Body of pancreas (tissue), 4 donors: ENCODE data around the gene CLIP2.

Experiments used
- POLR2A ChIP-seq, 3 donors: fragments of 450-650 bp; IDR thresholded peaks; one replicate each; pipeline ENCODE4 v1.6.1; 2016; ENCODE audit warnings: antibody characterized with exemption in 3 of 3, mild to moderate bottlenecking in 2 of 3
- TF ChIP-seq, protein P1 (sequence below), 7 experiments: fragments of 450-650 bp in 4 of 7; fragments of 200-600 bp in 3 of 7; sonication (generic) in 3 of 7; IDR thresholded peaks; one replicate each; pipeline ENCODE4 v1.5.1; 2016 to 2019; ENCODE audit warnings: antibody characterized with exemption in 7 of 7

DNA sequence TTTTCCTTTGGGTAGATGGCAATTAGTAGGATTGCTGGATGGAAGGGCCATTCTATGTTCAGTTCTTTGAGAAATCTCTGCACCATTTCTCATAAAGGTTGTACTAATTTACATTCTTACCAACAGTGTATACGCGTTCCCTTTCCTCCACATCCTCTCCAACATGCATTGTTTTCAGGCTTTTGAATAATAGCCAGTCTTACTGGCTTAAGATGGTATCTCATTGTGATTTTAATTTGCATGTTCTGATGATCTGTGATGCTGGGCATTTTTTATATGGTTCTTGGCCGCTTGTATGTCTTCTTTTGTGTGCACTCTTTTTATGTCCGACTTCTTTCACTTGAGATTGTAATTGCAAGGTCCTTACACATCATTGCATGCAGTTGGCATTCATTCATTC lies 11.7 kb downstream of the CLIP2 start:
- TF ChIP-seq, protein P1, sequence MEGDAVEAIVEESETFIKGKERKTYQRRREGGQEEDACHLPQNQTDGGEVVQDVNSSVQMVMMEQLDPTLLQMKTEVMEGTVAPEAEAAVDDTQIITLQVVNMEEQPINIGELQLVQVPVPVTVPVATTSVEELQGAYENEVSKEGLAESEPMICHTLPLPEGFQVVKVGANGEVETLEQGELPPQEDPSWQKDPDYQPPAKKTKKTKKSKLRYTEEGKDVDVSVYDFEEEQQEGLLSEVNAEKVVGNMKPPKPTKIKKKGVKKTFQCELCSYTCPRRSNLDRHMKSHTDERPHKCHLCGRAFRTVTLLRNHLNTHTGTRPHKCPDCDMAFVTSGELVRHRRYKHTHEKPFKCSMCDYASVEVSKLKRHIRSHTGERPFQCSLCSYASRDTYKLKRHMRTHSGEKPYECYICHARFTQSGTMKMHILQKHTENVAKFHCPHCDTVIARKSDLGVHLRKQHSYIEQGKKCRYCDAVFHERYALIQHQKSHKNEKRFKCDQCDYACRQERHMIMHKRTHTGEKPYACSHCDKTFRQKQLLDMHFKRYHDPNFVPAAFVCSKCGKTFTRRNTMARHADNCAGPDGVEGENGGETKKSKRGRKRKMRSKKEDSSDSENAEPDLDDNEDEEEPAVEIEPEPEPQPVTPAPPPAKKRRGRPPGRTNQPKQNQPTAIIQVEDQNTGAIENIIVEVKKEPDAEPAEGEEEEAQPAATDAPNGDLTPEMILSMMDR (IDR thresholded peaks at IDR 0.05), result no peak
- TF ChIP-seq POLR2A (IDR thresholded peaks at IDR 0.05), result no peak
